Measurements from ENCODE around the gene SPDYE8.
"Not testable (repeated sequence)": the region's sequence is repeated elsewhere in the genome, so short reads cannot be mapped to it uniquely, and the experiment has no call there.

SPDYE8 gene

DNA sequence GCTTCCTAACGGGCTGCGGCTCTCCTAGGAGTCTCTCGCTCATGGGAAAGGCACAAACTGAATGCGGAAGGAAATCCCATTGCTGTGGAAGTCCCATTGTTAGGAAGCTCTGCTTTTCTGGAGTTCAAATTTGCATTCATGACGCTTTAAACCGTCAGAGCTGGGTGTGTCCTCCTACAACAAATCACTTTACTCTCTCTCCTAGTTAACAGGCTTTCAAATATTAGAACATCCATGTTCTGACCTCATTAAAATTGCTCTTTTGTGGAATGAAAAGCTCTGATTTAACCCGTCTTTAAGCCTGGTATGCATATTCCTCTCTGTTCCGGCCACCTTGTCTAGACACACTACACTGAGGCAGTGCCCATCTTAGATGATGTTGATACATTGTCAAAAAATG, at the start of gene SPDYE8:
TSS of gene SPDYE8 (minus strand) at position 101 of the 400 bp plus-strand sequence. CDS start 1,800 bp downstream, outside the sequence.
- DNase-seq (ENCODE audit: extremely low read depth, low read depth), result not testable (repeated sequence)

GRCh38 chr7:73057811-73058210, 28.2 kb upstream of the SPDYE8 start, which contains the start of gene SPDYE11:
Gene SPDYE11 (minus strand): TSS chr7:73057911. CDS start chr7:73056111, 1,800 bp downstream.
- DNase-seq (ENCODE audit: extremely low read depth, low read depth), result not testable (repeated sequence)

GRCh38 chr7:73006491-73006890, 23.1 kb downstream of the SPDYE8 start:
- not testable (repeated sequence) for DNase-seq (ENCODE audit: extremely low read depth, low read depth)

GRCh38 chr7:73005693-73006447, 23.7 kb downstream of the SPDYE8 start:
- not testable (repeated sequence) for DNase-seq (ENCODE audit: extremely low read depth, low read depth)

DNA sequence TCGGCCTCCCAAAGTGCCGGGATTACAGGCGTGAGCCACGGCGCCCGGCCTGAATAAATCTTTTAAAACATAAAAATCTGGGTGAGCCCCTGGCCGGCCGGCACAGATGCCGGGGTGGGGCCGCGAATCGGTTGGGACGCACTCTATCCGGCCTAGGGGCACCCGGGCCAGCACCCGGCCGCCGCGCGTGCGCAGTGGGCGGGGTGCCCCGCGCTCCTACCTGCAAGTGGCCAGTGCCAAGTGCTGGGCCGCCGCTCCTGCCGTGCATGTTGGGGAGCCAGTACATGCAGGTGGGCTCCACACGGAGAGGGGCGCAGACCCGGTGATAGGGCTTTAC, 24.2 kb downstream of the SPDYE8 start:
- DNase-seq (ENCODE audit: extremely low read depth, low read depth), result not testable (repeated sequence)

DNA sequence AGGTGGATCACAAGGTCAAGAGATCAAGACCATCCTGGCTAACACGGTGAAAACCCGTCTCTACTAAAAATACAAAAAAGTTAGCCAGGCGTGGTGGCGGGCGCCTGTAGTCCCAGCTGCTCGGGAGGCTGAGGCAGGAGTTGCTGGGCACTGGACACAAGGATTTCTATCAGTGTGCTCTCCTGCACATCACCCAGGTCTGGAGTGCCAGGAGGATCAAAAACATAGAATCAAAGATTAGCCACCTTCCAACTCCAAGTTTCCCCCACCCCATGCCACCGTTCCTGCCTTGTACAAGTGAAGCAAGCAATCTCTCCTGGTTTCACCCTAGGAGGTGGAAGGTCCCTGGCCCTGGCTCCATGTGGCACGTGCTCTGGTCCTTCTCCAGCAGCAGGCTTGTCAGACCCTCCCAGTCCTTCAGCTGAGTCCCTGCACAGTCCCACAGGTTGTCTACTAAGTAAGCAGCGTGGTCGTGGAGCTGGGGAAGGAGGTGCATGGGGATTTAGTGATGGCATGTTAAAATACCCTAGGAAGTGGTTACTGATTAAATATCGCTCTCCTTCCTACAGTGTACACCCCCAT, 31.6 kb downstream of the SPDYE8 start:
- not testable (repeated sequence) for DNase-seq (ENCODE audit: extremely low read depth, low read depth)

- not testable (repeated sequence) for DNase-seq (ENCODE audit: extremely low read depth, low read depth)
Measured at GRCh38 chr7:72997447-72997846, 32.1 kb downstream of the SPDYE8 start.

GRCh38 chr7:72995484-72995883, 34.1 kb downstream of the SPDYE8 start:
- DNase-seq (ENCODE audit: extremely low read depth, low read depth), result not testable (repeated sequence)

DNA sequence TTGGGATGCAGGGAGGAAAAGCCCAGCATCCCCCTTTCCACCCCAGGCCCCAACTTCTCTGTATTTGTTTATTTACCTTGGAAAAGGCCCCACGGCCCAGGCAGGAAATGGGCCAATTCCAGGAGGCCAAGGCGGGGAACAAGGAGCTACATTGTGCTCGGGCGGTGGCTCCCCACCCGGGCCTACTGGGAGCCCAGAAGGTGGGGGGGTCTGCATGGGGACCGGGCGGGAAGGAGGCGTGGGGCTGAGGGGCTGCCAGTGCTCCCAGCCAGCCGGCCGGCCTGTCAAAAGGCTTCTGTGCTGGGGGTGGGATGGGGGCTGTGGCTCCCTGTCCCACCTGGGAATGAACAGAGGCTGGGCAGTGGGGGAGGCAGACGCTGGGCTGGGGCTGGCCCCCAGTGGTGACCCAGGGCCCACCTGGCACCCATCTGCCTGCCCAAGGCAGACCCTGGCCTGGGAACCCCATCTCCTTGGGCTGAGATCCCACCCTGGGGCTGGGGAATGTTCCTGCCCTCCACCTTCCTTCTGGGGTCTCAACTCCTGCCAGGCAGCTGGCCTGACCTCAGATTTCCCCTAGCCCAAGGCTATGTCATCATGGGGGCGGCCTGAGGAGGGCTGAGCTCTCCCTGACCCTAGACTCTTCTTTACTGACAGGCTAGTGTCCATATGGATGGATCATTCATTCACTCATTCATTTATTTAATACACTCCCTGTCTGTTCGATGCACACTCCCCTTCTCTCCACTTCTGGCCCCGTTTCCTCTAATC, 39.2 kb downstream of the SPDYE8 start:
- not testable (repeated sequence) for DNase-seq (ENCODE audit: extremely low read depth, low read depth)

GRCh38 chr7:72982084-72982483, 47.5 kb downstream of the SPDYE8 start:
- DNase-seq (ENCODE audit: extremely low read depth, low read depth), result not testable (repeated sequence)

GRCh38 chr7:72980382-72980781, 49.2 kb downstream of the SPDYE8 start:
- DNase-seq (ENCODE audit: extremely low read depth, low read depth), result not testable (repeated sequence)

GRCh38 chr7:72976434-72976833, 53.1 kb downstream of the SPDYE8 start:
- not testable (repeated sequence) for DNase-seq (ENCODE audit: extremely low read depth, low read depth)

DNA sequence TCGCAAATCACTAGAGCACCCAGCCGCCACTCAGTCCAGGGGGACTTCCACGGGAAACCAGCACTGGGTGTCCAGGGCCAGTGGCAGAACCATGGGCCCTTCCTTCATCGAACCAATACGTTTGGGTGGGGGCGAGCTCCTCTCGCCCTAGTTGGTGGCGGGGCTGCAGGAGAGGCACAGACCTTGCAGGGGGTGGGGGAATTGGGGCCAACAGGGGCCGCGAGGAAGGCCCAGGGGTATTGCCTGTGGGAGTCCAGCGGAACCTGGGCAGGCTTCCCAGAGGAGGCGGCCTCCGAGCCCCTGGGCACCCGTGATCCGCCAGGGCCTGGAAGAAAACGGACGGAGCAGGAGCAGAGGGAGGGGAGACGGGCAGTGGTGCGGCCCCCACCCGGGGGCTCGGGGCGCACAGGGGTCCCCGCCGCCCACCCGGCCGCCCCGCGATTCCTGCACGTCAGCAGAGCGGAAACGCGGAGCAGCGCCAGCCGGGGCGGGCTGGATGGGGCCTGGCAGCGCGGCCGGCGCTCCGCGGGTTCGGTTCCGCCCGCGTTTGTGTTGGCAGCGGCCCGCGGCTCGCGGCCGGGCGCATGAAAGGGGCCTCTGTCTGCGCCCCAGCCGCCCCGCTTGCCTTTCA, 53.8 kb downstream of the SPDYE8 start:
- DNase-seq (ENCODE audit: extremely low read depth, low read depth), result not testable (repeated sequence)

DNA sequence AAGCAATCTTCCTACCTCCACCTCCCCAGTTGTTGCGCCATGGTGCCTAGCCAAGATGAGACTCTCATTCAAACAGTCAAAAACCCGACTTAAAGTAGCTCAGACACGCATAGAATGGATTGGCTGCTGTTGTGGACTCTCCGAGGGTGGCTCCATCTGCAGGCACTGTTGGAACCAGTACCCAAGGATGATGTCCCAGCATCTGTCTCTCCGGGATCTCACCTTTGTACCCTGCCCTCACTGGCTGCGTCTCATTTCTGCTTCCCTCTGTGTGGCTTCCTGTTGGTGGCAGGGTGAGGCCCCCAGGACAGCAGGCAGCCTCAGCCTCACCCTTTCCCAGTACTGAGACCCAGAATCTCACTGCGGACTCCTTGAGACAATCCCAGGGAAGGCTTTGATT, 54.8 kb downstream of the SPDYE8 start:
- DNase-seq (ENCODE audit: extremely low read depth, low read depth), result not testable (repeated sequence)

DNA sequence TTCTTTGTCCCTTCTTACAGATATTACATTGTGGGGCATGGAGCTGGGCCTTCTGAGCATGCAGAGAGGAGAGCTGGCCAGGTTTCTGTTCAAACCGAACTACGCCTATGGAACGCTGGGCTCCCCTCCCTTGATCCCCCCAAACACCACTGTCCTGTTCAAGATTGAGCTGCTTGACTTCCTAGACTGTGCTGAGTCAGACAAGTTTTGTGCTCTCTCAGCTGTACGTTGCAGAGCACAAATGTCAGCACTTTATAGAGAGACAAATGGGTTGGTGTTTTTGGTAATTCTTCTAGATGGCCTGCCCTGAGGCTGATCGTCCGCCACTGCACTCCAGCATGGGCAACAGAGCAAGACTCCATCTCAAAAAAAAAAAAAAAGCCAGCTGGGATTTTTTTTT, 58.1 kb downstream of the SPDYE8 start:
- not testable (repeated sequence) for DNase-seq (ENCODE audit: extremely low read depth, low read depth)
